ENCODE data around the gene PVALB.

GRCh38 chr22:36797911-36798673, 18.7 kb downstream of the PVALB start:
- TF ChIP-seq CTCF (IDR thresholded peaks at IDR 0.05; ENCODE audit: borderline replicate concordance, extremely low read depth, low read length, poor library complexity, severe bottlenecking) (no peak), EZH2 (IDR thresholded peaks at IDR 0.05; ENCODE audit: borderline replicate concordance, low read depth, low read length, severe bottlenecking) (no peak)
